ENCODE measurements around the gene TOP2A. TPM values are rescaled to one million over a fixed set of nuclear protein-coding genes. Genes with fewer than 3 reads are reported as not detected.

The TOP2A gene
- total and polyA plus RNA-seq, 10 donors: 5.5 to 37.5 (median 13.5) TPM

- WGBS, 5 donors: 2 to 9% (median 5%) methylated on average over 16 to 45 of the region's 45 CpGs
- no peak for TF ChIP-seq POLR2A (IDR thresholded peaks at IDR 0.05)
- TF ChIP-seq CTCF (IDR thresholded peaks at IDR 0.05 in 8 of 11, conservative IDR thresholded peaks at IDR 0.05 in 3 of 11): no peak
- TF ChIP-seq POLR2AphosphoS5 (IDR thresholded peaks at IDR 0.05): peak; percentile 52 to 87 (median 78)
- peaks cover 0 to 29% (median 19%) of the 10 kb centered on the region in 6 donors for H3K36me3 ChIP-seq
- peaks cover 62 to 100% (median 88%) of the 10 kb centered on the region in 6 donors for H3K4me1 ChIP-seq
- H3K27me3 ChIP-seq (replicated peaks in 1 of 7): no peaks in the 10 kb centered on the region
- H3K4me3 ChIP-seq: peak overlapping the region; percentile 25 to 81 (median 68)
- H3K27ac ChIP-seq: peak overlapping the region; percentile 54 to 97 (median 92)
- peak; percentile 90 for DNase-seq
- no peaks in the 10 kb centered on the region for H3K9me3 ChIP-seq
- intact Hi-C loops (cut with DNase I; ENCODE audit: low total_unique reads): no loop called here
Observed at GRCh38 chr17:40345161-40345993, 72.3 kb downstream of the TOP2A start.

- H3K4me3 ChIP-seq: peak overlapping the region; percentile 25 to 81 (median 68)
- H3K4me1 ChIP-seq: peaks cover 66 to 100% (median 91%) of the 10 kb centered on the region in 6 donors
- H3K9me3 ChIP-seq: no peaks in the 10 kb centered on the region
- peaks cover 0 to 29% (median 13%) of the 10 kb centered on the region in 6 donors for H3K36me3 ChIP-seq
- intact Hi-C loops (cut with DNase I; ENCODE audit: low total_unique reads): no loop called here
- no peak for DNase-seq
- H3K27ac ChIP-seq: peak overlapping the region; percentile 54 to 97 (median 92)
- H3K27me3 ChIP-seq (replicated peaks in 1 of 7): no peaks in the 10 kb centered on the region
- 17 to 38% (median 25%) methylated on average over 6 to 7 of the region's 7 CpGs for WGBS, 5 donors
- no peak for TF ChIP-seq CTCF (IDR thresholded peaks at IDR 0.05 in 8 of 11, conservative IDR thresholded peaks at IDR 0.05 in 3 of 11)
- no peak for TF ChIP-seq POLR2A (IDR thresholded peaks at IDR 0.05)
- TF ChIP-seq POLR2AphosphoS5 (IDR thresholded peaks at IDR 0.05): no peak
Observed at GRCh38 chr17:40344421-40345160, 73.1 kb downstream of the TOP2A start.

DNA sequence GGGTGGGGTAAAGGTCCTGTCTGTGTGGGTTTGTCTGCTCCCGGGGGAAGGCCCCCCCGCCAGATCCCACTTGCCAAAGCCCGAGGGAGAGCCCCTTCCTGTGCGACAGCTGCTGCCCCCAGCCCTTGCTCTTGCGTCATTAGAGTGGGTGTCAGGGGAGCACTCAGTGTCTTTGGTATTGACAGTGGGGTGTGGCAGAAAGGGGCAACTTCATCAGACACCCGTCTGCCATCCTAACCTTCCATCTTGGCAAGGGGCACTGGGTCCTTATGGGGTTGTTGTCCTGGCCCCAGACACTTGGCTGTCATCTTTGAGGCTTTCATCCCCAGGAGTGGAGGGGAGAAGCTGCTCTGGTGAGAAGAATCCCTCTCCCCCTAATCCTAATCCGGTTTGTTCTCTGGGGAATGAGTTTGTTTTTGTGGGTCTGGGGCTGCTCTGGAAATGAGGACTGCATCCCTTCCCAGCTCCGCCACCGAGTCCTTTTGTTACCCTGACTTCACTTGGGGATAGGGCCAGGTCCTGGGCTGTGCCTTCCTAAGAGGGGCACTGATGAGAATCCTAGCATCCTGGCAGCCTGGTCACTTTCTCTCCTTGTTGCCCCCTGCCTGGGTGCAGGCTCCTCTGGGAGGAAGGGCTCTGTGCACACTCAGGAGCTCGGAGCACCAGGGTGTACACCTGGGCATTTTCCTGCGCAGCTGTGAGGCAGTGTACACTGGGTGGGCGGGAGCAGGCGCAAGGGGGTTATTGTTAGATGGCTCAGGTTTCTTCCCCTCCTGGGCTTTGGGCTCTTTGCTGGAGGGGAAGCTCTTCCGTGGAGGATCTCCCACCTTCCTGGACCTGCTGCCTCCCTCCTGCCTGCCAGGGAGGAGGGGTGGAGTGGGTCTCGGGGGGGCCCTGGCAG lies 74.2 kb downstream of the TOP2A start:
- H3K9me3 ChIP-seq: no peaks in the 10 kb centered on the region
- H3K4me3 ChIP-seq: peak overlapping the region; percentile 58 to 81 (median 68)
- peaks cover 0 to 26% (median 4%) of the 10 kb centered on the region in 6 donors for H3K36me3 ChIP-seq
- H3K4me1 ChIP-seq: peaks cover 66 to 100% (median 91%) of the 10 kb centered on the region in 6 donors
- no peak for DNase-seq
- peak overlapping the region in 7 of 8 donors; percentile 90 to 97 (median 95) for H3K27ac ChIP-seq
- intact Hi-C loops (cut with DNase I; ENCODE audit: low total_unique reads): no loop called here
- no peak for TF ChIP-seq CTCF (IDR thresholded peaks at IDR 0.05 in 8 of 11, conservative IDR thresholded peaks at IDR 0.05 in 3 of 11)
- no peak for TF ChIP-seq POLR2A (IDR thresholded peaks at IDR 0.05)
- peak; percentile 43 to 50 (median 46) for TF ChIP-seq POLR2AphosphoS5 (IDR thresholded peaks at IDR 0.05)
- 27 to 40% (median 37%) methylated on average over 13 to 15 of the region's 15 CpGs for WGBS, 5 donors
- no peaks in the 10 kb centered on the region for H3K27me3 ChIP-seq (replicated peaks in 1 of 7)
